GM19099 (cell line): ENCODE data around the gene ARL4A.

ENCODE experiments used
- POLR2A ChIP-seq: IDR thresholded peaks from 3 replicates; pipeline ENCODE4 v1.6.1; 2011; ENCODE audit warnings: low read depth; ENCODE audit not compliant: insufficient read length; ENCODE audit errors: extremely low read depth

Gene ARL4A

GRCh38 chr7:12728192-12728538 is 40.7 kb downstream of the ARL4A start:
- no peak for TF ChIP-seq POLR2A

- no peak for TF ChIP-seq POLR2A
These were observed 41.7 kb downstream of the ARL4A start for GRCh38 chr7:12729112-12729511.

GRCh38 chr7:12730523-12730922 is 43.1 kb downstream of the ARL4A start:
- no peak for TF ChIP-seq POLR2A

- no peak for TF ChIP-seq POLR2A
These were observed 43.8 kb downstream of the ARL4A start for GRCh38 chr7:12731214-12731656.

GRCh38 chr7:12731775-12732174 is 44.3 kb downstream of the ARL4A start:
- TF ChIP-seq POLR2A: no peak

GRCh38 chr7:12732428-12732827 is 45.0 kb downstream of the ARL4A start:
- no peak for TF ChIP-seq POLR2A

- no peak for TF ChIP-seq POLR2A
These were observed 48.5 kb downstream of the ARL4A start for GRCh38 chr7:12735923-12736322.

GRCh38 chr7:12737373-12737772 is 49.9 kb downstream of the ARL4A start:
- TF ChIP-seq POLR2A: no peak

- no peak for TF ChIP-seq POLR2A
These were observed 50.4 kb downstream of the ARL4A start for GRCh38 chr7:12737836-12738235.

- no peak for TF ChIP-seq POLR2A
These were observed 51.2 kb downstream of the ARL4A start for GRCh38 chr7:12738665-12739064.
